HG03060 (cell line): ENCODE measurements around the gene CXCL14.

Source experiments
- ATAC-seq: cut with Tn5 transposase; IDR thresholded peaks from one replicate; pipeline ENCODE4 v1.9.1; 2021; ENCODE audit warnings: low read depth, moderate number of reproducible peaks; ENCODE audit not compliant: unreplicated experiment

CXCL14 gene

GRCh38 chr5:135598691-135599395 lies 20.1 kb upstream of the CXCL14 start:
- ATAC-seq = no peak

GRCh38 chr5:135596788-135597187 lies 18.0 kb upstream of the CXCL14 start:
- no peak for ATAC-seq

- no peak for ATAC-seq
Measured at GRCh38 chr5:135596157-135596763, 17.5 kb upstream of the CXCL14 start.

GRCh38 chr5:135594416-135594960 lies 15.7 kb upstream of the CXCL14 start:
- no peak for ATAC-seq

GRCh38 chr5:135593886-135594285 lies 15.1 kb upstream of the CXCL14 start:
- ATAC-seq = no peak

GRCh38 chr5:135593141-135593540 lies 14.3 kb upstream of the CXCL14 start:
- no peak for ATAC-seq

GRCh38 chr5:135592312-135593045 lies 13.7 kb upstream of the CXCL14 start:
- no peak for ATAC-seq

GRCh38 chr5:135591277-135591676 lies 12.5 kb upstream of the CXCL14 start:
- ATAC-seq = no peak

- no peak for ATAC-seq
Measured at GRCh38 chr5:135589152-135589551, 10.4 kb upstream of the CXCL14 start.

GRCh38 chr5:135587721-135588663 lies 9.2 kb upstream of the CXCL14 start:
- ATAC-seq = no peak

GRCh38 chr5:135584918-135585317 lies 6.1 kb upstream of the CXCL14 start:
- no peak for ATAC-seq

- no peak for ATAC-seq
Measured at GRCh38 chr5:135584276-135584675, 5.5 kb upstream of the CXCL14 start.

GRCh38 chr5:135582099-135582781 lies 3.4 kb upstream of the CXCL14 start:
- no peak for ATAC-seq

GRCh38 chr5:135578305-135578684 lies 496 bp downstream of the CXCL14 start:
- ATAC-seq = no peak

- no peak for ATAC-seq
Measured at GRCh38 chr5:135577421-135577820, 1.4 kb downstream of the CXCL14 start.

GRCh38 chr5:135576075-135576599 lies 2.7 kb downstream of the CXCL14 start:
- ATAC-seq = no peak

- no peak for ATAC-seq
Measured at GRCh38 chr5:135574493-135574892, 4.3 kb downstream of the CXCL14 start.

- no peak for ATAC-seq
Measured at GRCh38 chr5:135571902-135572301, 6.9 kb downstream of the CXCL14 start.

- no peak for ATAC-seq
Measured at GRCh38 chr5:135571066-135571609, 7.7 kb downstream of the CXCL14 start.
